Testis (tissue), 3 donors: ENCODE results near the gene PTPRN2. TPM values are rescaled to one million over a fixed set of nuclear protein-coding genes. Genes with fewer than 3 reads are reported as not detected.

ENCODE experiments used
- DNase-seq: peaks from one replicate; pipeline ENCODE4 v3.0.0-alpha.2; 2019
- H3K27ac ChIP-seq, 2 donors: fragments of 200-600 bp; sonication (generic); one replicate each; pipeline ENCODE4 v1.5.1; 2019
- H3K27me3 ChIP-seq: fragments of 200-600 bp; sonication (generic); one replicate; pipeline ENCODE4 v1.5.1; 2019
- H3K36me3 ChIP-seq: fragments of 200-600 bp; sonication (generic); one replicate; pipeline ENCODE4 v1.5.1; 2017; ENCODE audit warnings: low read depth; ENCODE audit errors: missing control alignments
- H3K4me1 ChIP-seq: fragments of 200-600 bp; sonication (generic); one replicate; pipeline ENCODE4 v1.5.1; 2019
- H3K4me3 ChIP-seq, 2 donors: fragments of 200-600 bp; sonication (generic); one replicate each; pipeline ENCODE4 v1.5.1; 2017 to 2019
- H3K9me3 ChIP-seq: fragments of 200-600 bp; sonication (generic); one replicate; pipeline ENCODE4 v1.5.1; 2017
- CTCF ChIP-seq, 3 experiments: fragments of 450-650 bp in 2 of 3; fragments of 200-600 bp in 1 of 3; sonication (generic) in 1 of 3; IDR thresholded peaks; one replicate each; pipeline ENCODE4 v1.5.1; 2016 to 2019; ENCODE audit warnings: antibody characterized with exemption in 3 of 3, mild to moderate bottlenecking in 2 of 3, moderate library complexity in 1 of 3
- POLR2A ChIP-seq: fragments of 450-650 bp; IDR thresholded peaks from one replicate; pipeline ENCODE4 v1.6.1; 2017; ENCODE audit warnings: antibody characterized with exemption, mild to moderate bottlenecking, moderate library complexity
- WGBS, 2 donors: methylation state at CpG; one replicate each; pipeline ENCODE4 v1.1.5; 2018; 5-methylcytosine and 5-hydroxymethylcytosine counted together
- intact Hi-C: fragments of 100-400 bp; cut with DNase I; formaldehyde crosslinking; loops from one replicate; pipeline ENCODE4 v1.15.1; 2023; ENCODE audit warnings: low total_unique reads
- polyA plus RNA-seq: library from polyadenylated mRNA; stranded (reverse); fragments of 350-450 nt; fragmentation: Illumina TruSeq; extraction: RNeasy Lipid Tissue Mini Kit (QIAGEN cat#74804); gene quantifications from one replicate; pipeline ENCODE4 v1.2.3, GENCODE V29; 2014; ENCODE audit warnings: low read depth, low replicate concordance; ENCODE audit not compliant: insufficient read depth
- total RNA-seq, 2 donors: library from RNA; depleted of rRNA; stranded (reverse); fragments of >200 nt; gene quantifications; one replicate each; pipeline ENCODE4 v1.2.3, GENCODE V29; 2016

The PTPRN2 gene
- total and polyA plus RNA-seq, 3 donors from 2014 or later, result 9.3 to 10.8 (median 9.8) TPM

GRCh38 chr7:157688533-157689268, 898.9 kb downstream of the PTPRN2 start:
- no peaks in the 10 kb centered on the region for H3K27me3 ChIP-seq
- peaks cover 8% of the 10 kb centered on the region for H3K4me1 ChIP-seq
- no peak overlapping the region for H3K27ac ChIP-seq
- WGBS, 2 donors, result 22 to 31% methylated on average over 14 to 59 of the region's 64 CpGs
- intact Hi-C loops, result no loop called here
- H3K4me3 ChIP-seq, result peak overlapping the region in 1 of 2 donors; percentile 53
- no peaks in the 10 kb centered on the region for H3K9me3 ChIP-seq
- H3K36me3 ChIP-seq, result no peaks in the 10 kb centered on the region
- peak; percentile 13 for DNase-seq
- TF ChIP-seq POLR2A, result no peak

DNA sequence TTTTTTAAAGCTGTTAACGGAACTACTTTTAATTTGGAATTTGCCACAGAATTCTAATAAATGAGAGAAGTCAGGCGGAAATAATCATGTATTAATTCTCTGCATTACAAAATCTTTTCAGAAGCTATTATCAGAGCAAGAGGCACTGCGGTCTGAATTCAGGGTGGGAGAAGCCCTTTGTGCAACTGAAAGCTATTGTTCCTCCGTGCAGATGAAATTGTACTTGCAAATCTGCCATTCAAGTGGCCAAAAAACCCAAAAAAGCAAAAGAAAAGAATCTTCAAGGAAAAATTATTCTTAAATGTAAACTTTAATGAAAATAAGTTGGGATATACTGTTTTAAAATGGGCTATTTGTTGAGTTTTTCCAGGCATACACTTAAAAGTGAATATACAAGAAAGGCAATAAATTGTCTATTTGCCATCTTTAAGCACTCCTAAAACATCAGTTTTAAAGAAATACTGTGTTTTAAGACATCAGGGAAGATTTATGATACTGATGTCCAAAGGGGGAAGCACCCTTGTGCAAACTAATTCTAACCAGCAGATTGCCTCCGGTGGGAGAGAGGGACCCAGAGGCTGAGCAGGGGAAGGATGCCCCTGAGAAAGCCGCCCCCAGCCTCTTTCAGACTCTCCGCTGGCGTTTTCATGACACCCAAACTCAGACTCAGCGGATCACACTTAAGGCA, 899.6 kb downstream of the PTPRN2 start:
- TF ChIP-seq CTCF (IDR thresholded peaks at IDR 0.05) (no peak), POLR2A (no peak)
- WGBS, 2 donors, result 28 to 30% methylated on average over 9 of the region's 9 CpGs
- H3K36me3 ChIP-seq, result no peaks in the 10 kb centered on the region
- no peaks in the 10 kb centered on the region for H3K9me3 ChIP-seq
- intact Hi-C loops, result no loop called here
- H3K27ac ChIP-seq, result no peak overlapping the region
- no peak for DNase-seq
- H3K4me3 ChIP-seq, result no peak overlapping the region
- peaks cover 8% of the 10 kb centered on the region for H3K4me1 ChIP-seq
- H3K27me3 ChIP-seq, result no peaks in the 10 kb centered on the region

DNA sequence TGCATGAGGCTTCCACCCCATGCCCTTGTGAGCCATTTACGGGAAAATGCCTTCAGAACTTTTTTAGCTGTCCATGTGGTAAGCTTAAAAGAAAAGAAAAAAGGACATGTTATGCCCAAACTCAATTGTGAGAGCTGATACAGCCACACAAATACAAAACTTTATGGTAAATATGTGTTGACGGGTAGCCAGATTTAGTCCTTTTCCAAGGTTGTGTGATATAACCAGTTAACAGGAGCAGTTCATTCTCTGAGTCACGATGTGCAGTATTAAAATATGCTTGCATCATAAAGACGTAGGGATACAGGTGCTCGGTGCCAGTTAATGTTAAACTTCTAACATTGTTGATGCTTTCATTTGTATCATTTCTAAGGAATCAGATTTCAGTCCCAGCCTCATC, 900.5 kb downstream of the PTPRN2 start:
- peaks cover 8% of the 10 kb centered on the region for H3K4me1 ChIP-seq
- H3K4me3 ChIP-seq, result no peak overlapping the region
- 38 to 44% methylated on average over 5 of the region's 5 CpGs for WGBS, 2 donors
- no peaks in the 10 kb centered on the region for H3K36me3 ChIP-seq
- TF ChIP-seq POLR2A (no peak), CTCF (IDR thresholded peaks at IDR 0.05) (no peak)
- no peak overlapping the region for H3K27ac ChIP-seq
- no peaks in the 10 kb centered on the region for H3K27me3 ChIP-seq
- DNase-seq, result no peak
- H3K9me3 ChIP-seq, result no peaks in the 10 kb centered on the region
- intact Hi-C loops, result no loop called here

GRCh38 chr7:157686285-157686894, 901.2 kb downstream of the PTPRN2 start:
- H3K4me1 ChIP-seq, result peaks cover 8% of the 10 kb centered on the region

More at GRCh38 chr7:157686285-157686894, 901.2 kb downstream of the PTPRN2 start:
- Histone ChIP-seq H3K27ac (no peak overlapping the region), H3K27me3 (no peaks in the 10 kb centered on the region), H3K9me3 (no peaks in the 10 kb centered on the region), H3K36me3 (no peaks in the 10 kb centered on the region), H3K4me3 (peak overlapping the region in 1 of 2 donors; percentile 34)
- peak; percentile 9 for DNase-seq
- 15 to 27% methylated on average over 13 of the region's 13 CpGs for WGBS, 2 donors
- TF ChIP-seq POLR2A (no peak), CTCF (IDR thresholded peaks at IDR 0.05) (no peak)
- intact Hi-C loops, result no loop called here
